ENCODE results near the gene ALS2CL. TPM values are rescaled to one million over a fixed set of nuclear protein-coding genes. Genes with fewer than 3 reads are reported as not detected.

Gene ALS2CL
- total RNA-seq, 4 donors from 2014 or later: 129 to 260 (median 172) TPM

DNA sequence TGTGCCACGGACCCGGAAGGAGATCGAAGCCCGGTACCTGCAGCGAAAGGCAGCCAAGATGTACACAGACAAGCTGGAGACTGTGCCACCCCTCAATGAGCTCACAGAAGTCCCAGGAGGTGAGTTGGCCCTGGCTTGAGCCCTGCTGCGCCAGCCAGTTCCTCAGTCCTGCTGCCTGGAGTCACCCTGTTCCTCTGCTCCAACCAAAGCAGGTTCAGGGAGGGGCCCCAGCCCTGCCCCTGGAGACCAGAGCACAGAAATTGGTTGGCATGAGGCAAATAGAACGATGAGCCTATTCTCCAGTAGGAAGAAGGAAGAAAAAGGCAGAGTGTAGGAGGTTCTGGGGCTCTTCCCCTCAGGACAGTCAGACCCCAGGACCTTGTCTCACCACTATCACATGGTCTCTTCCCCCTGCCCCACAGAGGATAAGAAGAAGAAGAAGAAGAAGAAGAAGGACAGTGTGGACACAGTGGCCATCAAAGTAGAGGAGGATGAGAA is 15.7 kb upstream of the ALS2CL start:
- no peak for TF ChIP-seq POLR2AphosphoS5 (IDR thresholded peaks at IDR 0.05)
- TF ChIP-seq, protein P1, sequence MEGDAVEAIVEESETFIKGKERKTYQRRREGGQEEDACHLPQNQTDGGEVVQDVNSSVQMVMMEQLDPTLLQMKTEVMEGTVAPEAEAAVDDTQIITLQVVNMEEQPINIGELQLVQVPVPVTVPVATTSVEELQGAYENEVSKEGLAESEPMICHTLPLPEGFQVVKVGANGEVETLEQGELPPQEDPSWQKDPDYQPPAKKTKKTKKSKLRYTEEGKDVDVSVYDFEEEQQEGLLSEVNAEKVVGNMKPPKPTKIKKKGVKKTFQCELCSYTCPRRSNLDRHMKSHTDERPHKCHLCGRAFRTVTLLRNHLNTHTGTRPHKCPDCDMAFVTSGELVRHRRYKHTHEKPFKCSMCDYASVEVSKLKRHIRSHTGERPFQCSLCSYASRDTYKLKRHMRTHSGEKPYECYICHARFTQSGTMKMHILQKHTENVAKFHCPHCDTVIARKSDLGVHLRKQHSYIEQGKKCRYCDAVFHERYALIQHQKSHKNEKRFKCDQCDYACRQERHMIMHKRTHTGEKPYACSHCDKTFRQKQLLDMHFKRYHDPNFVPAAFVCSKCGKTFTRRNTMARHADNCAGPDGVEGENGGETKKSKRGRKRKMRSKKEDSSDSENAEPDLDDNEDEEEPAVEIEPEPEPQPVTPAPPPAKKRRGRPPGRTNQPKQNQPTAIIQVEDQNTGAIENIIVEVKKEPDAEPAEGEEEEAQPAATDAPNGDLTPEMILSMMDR (IDR thresholded peaks at IDR 0.05): no peak
- TF ChIP-seq EP300 (IDR thresholded peaks at IDR 0.05): no peak
- no peak for TF ChIP-seq POLR2A (IDR thresholded peaks at IDR 0.05)
- no peak for DNase-seq (ENCODE audit: low spot score in 2 of 2)
- 79% methylated on average over 1 of the region's 7 CpGs for WGBS

DNA sequence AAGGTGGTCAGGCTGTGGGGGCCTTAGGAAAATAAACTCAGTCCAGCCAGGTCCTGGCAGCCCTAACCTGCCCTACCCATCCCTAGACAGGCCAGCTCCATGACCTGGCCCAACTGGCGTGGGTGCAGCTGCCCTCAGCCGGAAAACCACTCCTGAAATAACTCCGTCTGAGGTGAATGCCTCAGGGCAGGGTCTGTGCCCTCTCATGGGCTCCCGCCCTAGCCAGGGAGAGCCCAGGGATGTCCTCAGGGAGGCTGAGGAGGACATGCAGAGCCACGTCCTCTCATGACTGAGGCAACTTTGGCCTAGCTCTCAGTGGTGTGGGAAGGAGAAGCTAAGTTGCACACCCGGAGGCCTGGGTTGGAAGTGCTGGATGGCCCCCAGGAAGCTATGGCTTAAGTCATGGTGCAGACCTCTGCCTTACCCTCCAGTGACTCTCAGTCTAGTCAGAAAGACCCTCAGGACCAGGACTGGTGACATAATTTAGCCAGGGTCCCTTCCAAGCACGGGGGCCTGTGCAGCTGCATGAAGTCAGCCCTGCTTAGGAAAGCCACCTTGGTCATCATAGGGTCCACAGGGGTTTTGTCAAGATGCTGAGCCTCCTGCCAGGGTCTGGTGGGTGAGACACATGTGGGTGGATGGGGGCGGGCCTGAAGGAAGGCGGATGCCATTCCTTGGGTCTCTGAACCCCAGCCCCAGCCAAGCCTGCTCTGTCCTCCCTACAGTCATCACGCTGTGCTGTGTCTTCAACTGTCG is 15.1 kb upstream of the ALS2CL start:
- no peak overlapping the region for H3K4me3 ChIP-seq

More for the DNA sequence above, 15.7 kb upstream of the ALS2CL start:
- Histone ChIP-seq H3K4me3 (no peak overlapping the region), H3K27me3 (no peaks in the 10 kb centered on the region), H3K36me3 (no peaks in the 10 kb centered on the region), H3K9me3 (no peaks in the 10 kb centered on the region), H3K4me1 (peaks cover 21% of the 10 kb centered on the region), H3K27ac (no peak overlapping the region)

DNA sequence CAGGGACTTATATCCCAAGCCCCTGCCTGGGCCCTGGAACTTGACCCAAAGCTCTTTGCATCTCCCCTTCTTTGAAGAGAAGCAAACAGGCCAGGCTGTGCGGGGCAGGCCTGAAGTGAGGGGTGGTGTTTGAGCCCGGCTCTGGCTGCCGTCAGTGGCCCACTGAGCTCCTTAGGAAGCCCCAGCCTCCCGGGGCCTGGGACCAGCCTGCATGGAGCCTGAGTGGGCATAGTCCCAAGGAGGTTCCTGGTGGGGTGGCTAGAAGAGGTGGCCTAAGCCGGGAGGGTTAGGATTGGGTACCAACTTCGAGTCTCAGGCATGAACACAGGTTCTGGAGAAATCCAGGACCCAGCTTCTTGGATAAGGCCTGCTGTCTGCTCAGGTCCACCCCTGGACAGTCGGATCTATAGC is 14.1 kb upstream of the ALS2CL start:
- Histone ChIP-seq H3K27me3 (no peaks in the 10 kb centered on the region), H3K4me1 (peaks cover 16% of the 10 kb centered on the region), H3K27ac (no peak overlapping the region), H3K36me3 (no peaks in the 10 kb centered on the region), H3K4me3 (no peak overlapping the region), H3K9me3 (no peaks in the 10 kb centered on the region)
- WGBS: 93% methylated on average over 5 of the region's 7 CpGs
- DNase-seq (ENCODE audit: low spot score in 2 of 2): peak; percentile 25 to 75
- TF ChIP-seq EP300 (IDR thresholded peaks at IDR 0.05) (no peak), POLR2A (IDR thresholded peaks at IDR 0.05) (no peak), POLR2AphosphoS5 (IDR thresholded peaks at IDR 0.05) (no peak)
- TF ChIP-seq, protein P1 (IDR thresholded peaks at IDR 0.05): no peak

More for the DNA sequence above, 15.1 kb upstream of the ALS2CL start:
- Histone ChIP-seq H3K4me1 (peaks cover 16% of the 10 kb centered on the region), H3K27me3 (no peaks in the 10 kb centered on the region), H3K9me3 (no peaks in the 10 kb centered on the region), H3K36me3 (no peaks in the 10 kb centered on the region), H3K27ac (no peak overlapping the region)
- peak; percentile 49 to 57 for DNase-seq (ENCODE audit: low spot score in 2 of 2)
- TF ChIP-seq EP300 (IDR thresholded peaks at IDR 0.05): no peak
- no peak for TF ChIP-seq POLR2AphosphoS5 (IDR thresholded peaks at IDR 0.05)
- TF ChIP-seq, protein P1 (IDR thresholded peaks at IDR 0.05): no peak
- TF ChIP-seq POLR2A (IDR thresholded peaks at IDR 0.05): no peak
- WGBS: no CpG with 5 or more reads among the region's 11 CpGs

DNA sequence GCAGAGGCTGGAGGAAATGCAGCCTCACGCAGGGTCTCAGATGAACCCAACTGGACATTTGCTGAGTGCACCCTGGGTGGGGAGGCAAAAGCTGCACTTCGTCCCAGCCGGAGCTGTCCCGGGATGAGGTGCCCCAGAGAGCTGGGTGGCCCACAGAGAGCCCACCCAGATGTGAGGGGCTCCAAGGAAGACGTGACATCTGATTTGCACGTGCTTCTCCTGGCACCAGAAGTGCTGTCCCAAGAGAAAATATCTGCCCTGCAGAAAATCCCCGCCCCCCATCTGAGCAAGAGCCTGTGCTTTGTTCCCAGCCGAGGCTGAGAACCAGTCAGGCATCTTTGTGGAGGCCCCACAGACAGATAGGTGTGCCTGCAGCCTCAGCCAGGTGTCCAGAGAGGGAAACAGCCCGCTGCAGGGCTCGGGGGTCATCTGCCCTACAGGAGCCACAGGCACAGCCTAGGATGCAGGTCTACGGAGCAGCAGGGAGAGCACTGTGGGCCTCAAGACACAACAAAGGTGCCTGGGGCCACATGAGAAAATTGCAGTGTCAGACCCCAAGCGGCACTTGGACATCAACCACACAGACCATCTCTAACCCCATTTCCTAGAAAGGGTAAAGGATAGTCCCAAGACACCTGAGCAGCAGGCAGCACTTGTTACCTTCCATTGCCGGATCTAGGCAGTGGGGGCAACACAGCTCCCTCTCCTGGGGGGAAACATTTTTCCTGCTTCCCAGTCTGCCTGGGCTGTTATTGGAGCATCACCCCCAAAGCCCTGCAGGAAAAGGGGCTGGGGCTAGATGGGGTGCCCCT is 13.5 kb upstream of the ALS2CL start:
- DNase-seq (ENCODE audit: low spot score in 2 of 2): peak; percentile 44 to 70
- TF ChIP-seq EP300 (IDR thresholded peaks at IDR 0.05) (no peak), POLR2A (IDR thresholded peaks at IDR 0.05) (no peak), POLR2AphosphoS5 (IDR thresholded peaks at IDR 0.05) (no peak)
- TF ChIP-seq, protein P1 (IDR thresholded peaks at IDR 0.05): no peak
- no peak overlapping the region for H3K4me3 ChIP-seq
- peaks cover 16% of the 10 kb centered on the region for H3K4me1 ChIP-seq
- no peak overlapping the region for H3K27ac ChIP-seq
- no peaks in the 10 kb centered on the region for H3K36me3 ChIP-seq
- WGBS: 59% methylated on average over 10 of the region's 13 CpGs
- no peaks in the 10 kb centered on the region for H3K9me3 ChIP-seq
- peaks cover 5% of the 10 kb centered on the region for H3K27me3 ChIP-seq
